CD4-positive, alpha-beta T cell treated with Interleukin-15 for 1 hour (primary cell): ENCODE data around the gene E2F1.
"Not testable (repeated sequence)": the region's sequence is repeated elsewhere in the genome, so short reads cannot be mapped to it uniquely, and the experiment has no call there.

Experiments
- DNase-seq: peaks from one replicate; pipeline ENCODE4 v3.0.0-alpha.2; 2020

Gene E2F1

GRCh38 chr20:33710681-33711445 is 24.7 kb upstream of the E2F1 start:
- DNase-seq, result no peak

GRCh38 chr20:33709905-33710541 is 23.8 kb upstream of the E2F1 start:
- no peak for DNase-seq

GRCh38 chr20:33709398-33709797 is 23.2 kb upstream of the E2F1 start:
- no peak for DNase-seq

GRCh38 chr20:33707668-33708067 is 21.5 kb upstream of the E2F1 start:
- DNase-seq, result no peak

- DNase-seq, result no peak
Observed at GRCh38 chr20:33704197-33704924, 18.2 kb upstream of the E2F1 start.

- DNase-seq, result no peak
Observed at GRCh38 chr20:33703498-33704137, 17.4 kb upstream of the E2F1 start.

GRCh38 chr20:33702861-33703260 is 16.7 kb upstream of the E2F1 start:
- no peak for DNase-seq

- no peak for DNase-seq
Observed at GRCh38 chr20:33701629-33702450, 15.7 kb upstream of the E2F1 start.

- not testable (repeated sequence) for DNase-seq
Observed at GRCh38 chr20:33700696-33701441, 14.7 kb upstream of the E2F1 start.

GRCh38 chr20:33698966-33699365 is 12.8 kb upstream of the E2F1 start:
- DNase-seq, result not testable (repeated sequence)

GRCh38 chr20:33697129-33697528 is 10.9 kb upstream of the E2F1 start:
- no peak for DNase-seq

- DNase-seq, result no peak
Observed at GRCh38 chr20:33696448-33696847, 10.3 kb upstream of the E2F1 start.

GRCh38 chr20:33694639-33695012 is 8.4 kb upstream of the E2F1 start:
- no peak for DNase-seq

- no peak for DNase-seq
Observed at GRCh38 chr20:33693741-33694638, 7.8 kb upstream of the E2F1 start.

GRCh38 chr20:33693289-33693688 is 7.1 kb upstream of the E2F1 start:
- DNase-seq, result no peak

- peak; percentile 81 for DNase-seq
Observed at GRCh38 chr20:33689973-33690372, 3.8 kb upstream of the E2F1 start.

- no peak for DNase-seq
Observed at GRCh38 chr20:33689493-33689892, 3.3 kb upstream of the E2F1 start.

- no peak for DNase-seq
Observed at GRCh38 chr20:33688938-33689424, 2.8 kb upstream of the E2F1 start.

GRCh38 chr20:33687993-33688937 is 2.1 kb upstream of the E2F1 start:
- no peak for DNase-seq
